Activated naive CD8-positive, alpha-beta T cell treated with anti-CD3 and anti-CD28 coated beads, Interleukin-2, amount 50 U/mL, for 24 hours (primary cell): ENCODE measurements around the gene ACP7.
"Not testable (repeated sequence)": the region's sequence is repeated elsewhere in the genome, so short reads cannot be mapped to it uniquely, and the experiment has no call there.

Experiments used
- ATAC-seq: fragments of 150-1000 bp; cut with Tn5 transposase; one replicate; pipeline ENCODE4 v1.10.0; 2021
- DNase-seq: peaks from one replicate; pipeline ENCODE4 v3.0.0; 2021
- H3K27ac Mint-ChIP-seq: one replicate; pipeline ENCODE4 v1.8.0; 2021; ENCODE audit warnings: mild to moderate bottlenecking, mixed read lengths
- H3K27me3 Mint-ChIP-seq: one replicate; pipeline ENCODE4 v1.8.0; 2021; ENCODE audit warnings: mixed read lengths
- H3K36me3 Mint-ChIP-seq: one replicate; pipeline ENCODE4 v1.8.0; 2021; ENCODE audit warnings: low read depth, mixed read lengths
- H3K4me1 Mint-ChIP-seq: one replicate; pipeline ENCODE4 v1.8.0; 2021; ENCODE audit warnings: mixed read lengths
- H3K4me3 Mint-ChIP-seq: one replicate; pipeline ENCODE4 v1.8.0; 2021; ENCODE audit warnings: mild to moderate bottlenecking, moderate library complexity, mixed read lengths
- H3K9me3 Mint-ChIP-seq: one replicate; pipeline ENCODE4 v1.8.0; 2021; ENCODE audit warnings: mixed read lengths

ACP7 gene

GRCh38 chr19:39086386-39086785, 2.2 kb downstream of the ACP7 start:
- no peaks in the 10 kb centered on the region for H3K36me3 Mint-ChIP-seq
- DNase-seq (no peak), ATAC-seq (no peak)
- peaks cover 11% of the 10 kb centered on the region for H3K4me1 Mint-ChIP-seq
- no peak overlapping the region for H3K27ac Mint-ChIP-seq
- H3K27me3 Mint-ChIP-seq: peaks cover 33% of the 10 kb centered on the region
- no peaks in the 10 kb centered on the region for H3K9me3 Mint-ChIP-seq
- H3K4me3 Mint-ChIP-seq: no peak overlapping the region

GRCh38 chr19:39087907-39088686, 3.9 kb downstream of the ACP7 start:
- no peak overlapping the region for H3K4me3 Mint-ChIP-seq
- H3K36me3 Mint-ChIP-seq: no peaks in the 10 kb centered on the region
- H3K27ac Mint-ChIP-seq: no peak overlapping the region
- H3K9me3 Mint-ChIP-seq: no peaks in the 10 kb centered on the region
- peaks cover 29% of the 10 kb centered on the region for H3K27me3 Mint-ChIP-seq
- ATAC-seq (no peak), DNase-seq (no peak)
- peaks cover 8% of the 10 kb centered on the region for H3K4me1 Mint-ChIP-seq

- peaks cover 31% of the 10 kb centered on the region for H3K27me3 Mint-ChIP-seq
- not testable (repeated sequence) for ATAC-seq, H3K27ac Mint-ChIP-seq, H3K4me1 Mint-ChIP-seq, H3K4me3 Mint-ChIP-seq, DNase-seq, H3K9me3 Mint-ChIP-seq, H3K36me3 Mint-ChIP-seq
Observed at GRCh38 chr19:39090016-39090415, 5.8 kb downstream of the ACP7 start.

- DNase-seq (no peak), ATAC-seq (no peak)
- Mint-ChIP-seq H3K9me3 (no peaks in the 10 kb centered on the region), H3K27ac (no peak overlapping the region), H3K36me3 (no peaks in the 10 kb centered on the region), H3K27me3 (peaks cover 22% of the 10 kb centered on the region), H3K4me1 (peaks cover 4% of the 10 kb centered on the region), H3K4me3 (no peak overlapping the region)
Observed at GRCh38 chr19:39090881-39091280, 6.7 kb downstream of the ACP7 start.

DNA sequence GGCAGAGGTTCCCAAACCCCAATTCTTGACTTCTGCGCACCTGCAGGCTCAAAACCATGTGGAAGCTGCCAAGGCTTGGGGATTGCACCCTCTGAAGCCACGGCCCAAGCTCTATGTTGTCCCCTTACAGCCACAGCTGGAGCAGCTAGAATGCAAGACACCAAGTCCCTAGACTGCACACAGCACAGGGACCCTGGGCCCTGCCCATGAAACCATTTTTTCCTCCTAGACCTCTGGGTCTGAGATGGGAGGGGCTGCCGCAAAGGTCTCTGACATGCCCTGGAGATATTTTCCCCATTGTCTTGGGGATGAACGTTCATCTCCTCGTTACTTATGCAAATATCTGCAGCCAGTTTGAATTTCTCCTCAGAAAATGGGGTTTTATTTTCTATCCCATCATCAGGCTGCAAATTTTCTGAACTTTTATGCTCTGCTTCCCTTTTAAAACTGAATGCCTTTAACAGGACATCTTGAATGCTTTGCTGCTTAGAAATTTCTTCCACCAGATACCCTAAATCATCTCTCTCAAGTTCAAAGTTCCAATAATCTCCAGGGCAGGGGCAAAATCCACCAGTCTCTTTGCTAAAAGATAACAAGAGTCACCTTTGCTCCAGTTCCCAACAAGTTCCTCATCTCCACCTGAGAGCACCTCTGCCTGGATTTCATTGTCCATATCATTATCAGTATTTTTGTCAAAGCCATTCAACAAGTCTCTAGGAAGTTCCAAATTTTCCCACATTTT, 11.8 kb downstream of the ACP7 start:
- peaks cover 38% of the 10 kb centered on the region for H3K27me3 Mint-ChIP-seq
- not testable (repeated sequence) for H3K27ac Mint-ChIP-seq, DNase-seq

GRCh38 chr19:39097299-39097698, 13.1 kb downstream of the ACP7 start:
- H3K36me3 Mint-ChIP-seq: no peaks in the 10 kb centered on the region

More for the DNA sequence above, 11.8 kb downstream of the ACP7 start:
- not testable (repeated sequence) for H3K9me3 Mint-ChIP-seq, ATAC-seq, H3K4me3 Mint-ChIP-seq, H3K36me3 Mint-ChIP-seq, H3K4me1 Mint-ChIP-seq

GRCh38 chr19:39097721-39098120, 13.6 kb downstream of the ACP7 start:
- Mint-ChIP-seq H3K9me3 (no peaks in the 10 kb centered on the region), H3K4me3 (no peak overlapping the region), H3K36me3 (no peaks in the 10 kb centered on the region), H3K27ac (no peak overlapping the region), H3K27me3 (peaks cover 38% of the 10 kb centered on the region), H3K4me1 (peaks cover 4% of the 10 kb centered on the region)
- DNase-seq: no peak
- ATAC-seq: no peak

More at GRCh38 chr19:39097299-39097698, 13.1 kb downstream of the ACP7 start:
- Mint-ChIP-seq H3K4me1 (peaks cover 4% of the 10 kb centered on the region), H3K27me3 (peaks cover 38% of the 10 kb centered on the region), H3K9me3 (no peaks in the 10 kb centered on the region), H3K4me3 (no peak overlapping the region), H3K27ac (no peak overlapping the region)
- ATAC-seq (no peak), DNase-seq (no peak)

- Mint-ChIP-seq H3K4me3 (no peak overlapping the region), H3K36me3 (no peaks in the 10 kb centered on the region), H3K27ac (no peak overlapping the region), H3K27me3 (peaks cover 33% of the 10 kb centered on the region), H3K4me1 (peaks cover 3% of the 10 kb centered on the region), H3K9me3 (no peaks in the 10 kb centered on the region)
- ATAC-seq (no peak), DNase-seq (no peak)
Observed at GRCh38 chr19:39098365-39099269, 14.4 kb downstream of the ACP7 start.

- peaks cover 28% of the 10 kb centered on the region for H3K27me3 Mint-ChIP-seq
- H3K36me3 Mint-ChIP-seq: no peaks in the 10 kb centered on the region
- no peak for ATAC-seq
- no peaks in the 10 kb centered on the region for H3K9me3 Mint-ChIP-seq
- no peak for DNase-seq
- no peak overlapping the region for H3K27ac Mint-ChIP-seq
- H3K4me3 Mint-ChIP-seq: no peak overlapping the region
- no peaks in the 10 kb centered on the region for H3K4me1 Mint-ChIP-seq
Observed at GRCh38 chr19:39099341-39099740, 15.2 kb downstream of the ACP7 start.

GRCh38 chr19:39100500-39101166, 16.5 kb downstream of the ACP7 start:
- no peak overlapping the region for H3K27ac Mint-ChIP-seq
- ATAC-seq (no peak), DNase-seq (no peak)
- H3K36me3 Mint-ChIP-seq: no peaks in the 10 kb centered on the region
- no peaks in the 10 kb centered on the region for H3K4me1 Mint-ChIP-seq
- H3K9me3 Mint-ChIP-seq: no peaks in the 10 kb centered on the region
- peaks cover 21% of the 10 kb centered on the region for H3K27me3 Mint-ChIP-seq
- no peak overlapping the region for H3K4me3 Mint-ChIP-seq

GRCh38 chr19:39103151-39103550, 19.0 kb downstream of the ACP7 start:
- ATAC-seq (no peak), DNase-seq (no peak)
- no peaks in the 10 kb centered on the region for H3K9me3 Mint-ChIP-seq
- no peak overlapping the region for H3K4me3 Mint-ChIP-seq
- no peaks in the 10 kb centered on the region for H3K36me3 Mint-ChIP-seq
- H3K27ac Mint-ChIP-seq: no peak overlapping the region
- peaks cover 7% of the 10 kb centered on the region for H3K27me3 Mint-ChIP-seq
- H3K4me1 Mint-ChIP-seq: no peaks in the 10 kb centered on the region

- Mint-ChIP-seq H3K27me3 (peaks cover 3% of the 10 kb centered on the region), H3K36me3 (no peaks in the 10 kb centered on the region), H3K9me3 (no peaks in the 10 kb centered on the region), H3K27ac (no peak overlapping the region), H3K4me3 (no peak overlapping the region), H3K4me1 (no peaks in the 10 kb centered on the region)
- ATAC-seq (no peak), DNase-seq (no peak)
Observed at GRCh38 chr19:39104186-39104596, 20.0 kb downstream of the ACP7 start.

DNA sequence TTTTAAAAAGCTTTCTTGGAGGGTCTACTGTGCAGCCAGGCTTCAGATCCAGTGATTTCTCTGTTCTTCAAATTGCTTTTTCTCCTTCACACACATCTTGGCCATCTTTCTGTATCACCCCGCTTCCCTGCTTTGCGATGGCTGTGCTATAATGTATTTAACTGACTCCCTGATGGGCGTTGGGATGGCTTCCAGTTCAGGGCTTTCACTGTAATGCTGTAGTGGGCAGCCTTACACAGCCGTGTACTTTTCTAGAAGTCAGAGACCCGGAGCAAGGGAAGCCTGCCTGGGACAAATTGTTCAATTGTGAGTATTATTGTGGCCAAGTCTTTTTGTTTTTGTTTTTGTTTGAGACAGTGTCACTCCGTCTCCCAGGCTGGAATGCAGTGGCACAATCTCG, 22.0 kb downstream of the ACP7 start:
- H3K4me3 Mint-ChIP-seq: no peak overlapping the region
- H3K9me3 Mint-ChIP-seq: no peaks in the 10 kb centered on the region
- no peak overlapping the region for H3K27ac Mint-ChIP-seq
- peaks cover 3% of the 10 kb centered on the region for H3K27me3 Mint-ChIP-seq
- ATAC-seq (no peak), DNase-seq (no peak)
- no peaks in the 10 kb centered on the region for H3K36me3 Mint-ChIP-seq
- H3K4me1 Mint-ChIP-seq: no peaks in the 10 kb centered on the region

DNA sequence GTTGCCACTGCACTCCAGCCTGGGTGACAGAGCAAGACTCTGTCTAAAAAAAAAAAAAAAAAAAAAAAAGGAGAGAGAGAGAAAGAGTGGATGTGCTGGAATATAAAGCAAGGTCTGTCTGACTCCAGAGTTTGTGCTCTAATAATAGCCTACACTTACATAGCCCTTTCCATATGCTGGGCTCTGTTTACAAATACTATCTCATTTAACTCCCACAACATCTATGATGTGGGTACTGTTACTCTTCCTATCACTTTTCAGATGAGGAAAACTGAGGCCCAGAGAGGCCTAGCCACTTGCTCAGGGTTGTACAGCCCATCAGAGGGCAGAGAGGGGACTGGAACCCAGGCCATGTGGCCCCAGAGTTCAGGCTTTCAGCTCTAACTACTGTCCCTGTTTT, 25.5 kb downstream of the ACP7 start:
- no peaks in the 10 kb centered on the region for H3K4me1 Mint-ChIP-seq
- no peaks in the 10 kb centered on the region for H3K36me3 Mint-ChIP-seq
- DNase-seq (no peak), ATAC-seq (no peak)
- H3K27me3 Mint-ChIP-seq: peaks cover 6% of the 10 kb centered on the region
- no peak overlapping the region for H3K4me3 Mint-ChIP-seq
- H3K9me3 Mint-ChIP-seq: no peaks in the 10 kb centered on the region
- no peak overlapping the region for H3K27ac Mint-ChIP-seq
